ENCODE measurements around the gene ITPR1. TPM values are rescaled to one million over a fixed set of nuclear protein-coding genes. Genes with fewer than 3 reads are reported as not detected.

ITPR1 gene
- total RNA-seq, 2 donors from 2014 or later, result 7.0 to 18.2 TPM

GRCh38 chr3:4497005-4497692 lies 4.0 kb downstream of the ITPR1 start:
- TF ChIP-seq, protein P1, sequence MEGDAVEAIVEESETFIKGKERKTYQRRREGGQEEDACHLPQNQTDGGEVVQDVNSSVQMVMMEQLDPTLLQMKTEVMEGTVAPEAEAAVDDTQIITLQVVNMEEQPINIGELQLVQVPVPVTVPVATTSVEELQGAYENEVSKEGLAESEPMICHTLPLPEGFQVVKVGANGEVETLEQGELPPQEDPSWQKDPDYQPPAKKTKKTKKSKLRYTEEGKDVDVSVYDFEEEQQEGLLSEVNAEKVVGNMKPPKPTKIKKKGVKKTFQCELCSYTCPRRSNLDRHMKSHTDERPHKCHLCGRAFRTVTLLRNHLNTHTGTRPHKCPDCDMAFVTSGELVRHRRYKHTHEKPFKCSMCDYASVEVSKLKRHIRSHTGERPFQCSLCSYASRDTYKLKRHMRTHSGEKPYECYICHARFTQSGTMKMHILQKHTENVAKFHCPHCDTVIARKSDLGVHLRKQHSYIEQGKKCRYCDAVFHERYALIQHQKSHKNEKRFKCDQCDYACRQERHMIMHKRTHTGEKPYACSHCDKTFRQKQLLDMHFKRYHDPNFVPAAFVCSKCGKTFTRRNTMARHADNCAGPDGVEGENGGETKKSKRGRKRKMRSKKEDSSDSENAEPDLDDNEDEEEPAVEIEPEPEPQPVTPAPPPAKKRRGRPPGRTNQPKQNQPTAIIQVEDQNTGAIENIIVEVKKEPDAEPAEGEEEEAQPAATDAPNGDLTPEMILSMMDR (IDR thresholded peaks at IDR 0.05), result no peak
- no peaks in the 10 kb centered on the region for H3K27me3 ChIP-seq
- no peak for DNase-seq
- H3K9ac ChIP-seq (ENCODE audit: low read depth in 2 of 2, low read length in 2 of 2), result no peak overlapping the region
- H3K4me3 ChIP-seq, result no peak overlapping the region
- intact Hi-C loops (cut with DNase I), result no loop called here
- H3K27ac ChIP-seq, result no peak overlapping the region
- H3K4me1 ChIP-seq, result peaks cover 6% of the 10 kb centered on the region
- H3K9me3 ChIP-seq, result no peaks in the 10 kb centered on the region
- H3K36me3 ChIP-seq, result no peaks in the 10 kb centered on the region

- Histone ChIP-seq H3K27ac (no peak overlapping the region), H3K27me3 (no peaks in the 10 kb centered on the region), H3K9me3 (no peaks in the 10 kb centered on the region), H3K9ac (ENCODE audit: low read depth in 2 of 2, low read length in 2 of 2) (no peak overlapping the region), H3K36me3 (no peaks in the 10 kb centered on the region), H3K4me1 (peaks cover 6% of the 10 kb centered on the region), H3K4me3 (no peak overlapping the region)
- intact Hi-C loops (cut with DNase I), result no loop called here
- no peak for DNase-seq
- TF ChIP-seq, protein P1 (IDR thresholded peaks at IDR 0.05), result no peak
Observed at GRCh38 chr3:4497843-4498324, 4.7 kb downstream of the ITPR1 start.

DNA sequence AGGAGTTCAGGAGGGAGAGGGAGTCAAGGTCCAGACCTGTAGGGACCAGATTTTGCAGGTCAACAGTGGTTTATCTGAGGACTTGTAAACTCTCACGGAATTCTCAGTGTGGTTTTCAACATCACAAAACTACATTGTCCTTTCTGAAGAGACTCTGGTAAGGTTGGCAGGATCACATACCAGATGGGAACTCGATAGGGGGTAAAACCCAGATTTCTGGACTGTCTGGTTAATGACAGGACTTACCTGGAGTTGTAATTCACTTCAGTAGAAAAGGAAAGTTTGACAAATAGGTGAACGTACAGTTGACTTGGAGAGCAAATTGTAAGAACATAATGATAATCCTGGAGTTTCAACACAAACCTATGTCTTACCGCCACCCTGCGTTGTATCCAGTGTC lies 5.3 kb downstream of the ITPR1 start:
- Histone ChIP-seq H3K4me3 (no peak overlapping the region), H3K4me1 (peaks cover 6% of the 10 kb centered on the region), H3K9me3 (no peaks in the 10 kb centered on the region), H3K27ac (no peak overlapping the region), H3K27me3 (no peaks in the 10 kb centered on the region), H3K9ac (ENCODE audit: low read depth in 2 of 2, low read length in 2 of 2) (no peak overlapping the region), H3K36me3 (no peaks in the 10 kb centered on the region)
- intact Hi-C loops (cut with DNase I), result no loop called here
- TF ChIP-seq, protein P1 (IDR thresholded peaks at IDR 0.05), result no peak
- no peak for DNase-seq

GRCh38 chr3:4501437-4501836 lies 8.3 kb downstream of the ITPR1 start:
- no peaks in the 10 kb centered on the region for H3K27me3 ChIP-seq
- peak overlapping the region; percentile 29 for H3K27ac ChIP-seq
- intact Hi-C loops (cut with DNase I), result no loop called here
- peaks cover 7% of the 10 kb centered on the region for H3K4me1 ChIP-seq
- DNase-seq, result no peak
- H3K9me3 ChIP-seq, result no peaks in the 10 kb centered on the region
- no peak overlapping the region for H3K9ac ChIP-seq (ENCODE audit: low read depth in 2 of 2, low read length in 2 of 2)
- H3K36me3 ChIP-seq, result no peaks in the 10 kb centered on the region
- TF ChIP-seq, protein P1 (IDR thresholded peaks at IDR 0.05), result no peak
- H3K4me3 ChIP-seq, result no peak overlapping the region

DNA sequence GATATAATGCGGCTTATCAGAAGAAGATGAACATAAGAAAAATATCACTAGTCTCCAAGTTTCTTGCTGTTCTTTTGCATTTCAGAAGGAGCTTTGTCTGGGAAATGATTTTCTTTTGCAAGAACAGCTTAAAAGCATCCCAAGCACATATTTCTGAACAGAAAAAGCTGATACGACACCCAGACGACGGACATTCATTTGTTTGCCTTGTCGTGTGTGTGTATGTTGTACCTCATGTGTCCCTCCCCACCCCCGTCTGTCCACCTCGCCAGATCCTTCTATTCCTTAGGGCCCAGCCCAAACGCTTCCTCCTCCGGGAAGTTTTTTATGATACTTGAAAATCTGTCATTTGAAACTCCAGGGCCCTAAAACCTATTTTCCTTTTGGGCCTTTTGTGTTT lies 8.8 kb downstream of the ITPR1 start:
- Histone ChIP-seq H3K4me1 (peaks cover 7% of the 10 kb centered on the region), H3K27me3 (no peaks in the 10 kb centered on the region), H3K9ac (ENCODE audit: low read depth in 2 of 2, low read length in 2 of 2) (no peak overlapping the region), H3K36me3 (no peaks in the 10 kb centered on the region), H3K4me3 (no peak overlapping the region), H3K9me3 (no peaks in the 10 kb centered on the region), H3K27ac (peak overlapping the region; percentile 29)
- intact Hi-C loops (cut with DNase I), result no loop called here
- DNase-seq, result peak; percentile 34
- TF ChIP-seq, protein P1 (IDR thresholded peaks at IDR 0.05), result no peak
